Smooth muscle cell (in vitro differentiated cells): ENCODE measurements around the gene PRSS23. TPM values are rescaled to one million over a fixed set of nuclear protein-coding genes. Genes with fewer than 3 reads are reported as not detected.

Experiments used
- DNase-seq: peaks from one replicate; lab custom pipeline; 2025; ENCODE audit not compliant: unreplicated experiment; lab: John Stamatoyannopoulos, UW
- H2AFZ ChIP-seq: fragments of 200-600 bp; sonication (generic); 2 replicates; pipeline ENCODE4 v1.6.0; 2016; ENCODE audit warnings: antibody characterized with exemption, low read depth, mild to moderate bottlenecking
- H3F3A ChIP-seq: fragments of 200-600 bp; sonication (generic); 2 replicates; pipeline ENCODE4 v1.6.0; 2017; ENCODE audit warnings: antibody characterized with exemption, low read depth
- H3K27ac ChIP-seq: fragments of 200-600 bp; sonication (generic); 2 replicates; pipeline ENCODE4 v1.5.1; 2016; ENCODE audit warnings: low read depth, mild to moderate bottlenecking
- H3K27me3 ChIP-seq: fragments of 200-600 bp; sonication (generic); 2 replicates; pipeline ENCODE4 v1.6.1; 2016; ENCODE audit warnings: low read depth, mild to moderate bottlenecking
- H3K36me3 ChIP-seq: fragments of 200-600 bp; sonication (generic); 2 replicates; pipeline ENCODE4 v1.5.1; 2016; ENCODE audit warnings: low read depth
- H3K4me1 ChIP-seq: fragments of 200-600 bp; sonication (generic); 2 replicates; pipeline ENCODE4 v1.5.1; 2016; ENCODE audit warnings: low read depth
- H3K4me2 ChIP-seq: fragments of 200-600 bp; sonication (generic); 2 replicates; pipeline ENCODE4 v1.6.0; 2016; ENCODE audit warnings: mild to moderate bottlenecking
- H3K4me3 ChIP-seq: fragments of 200-600 bp; sonication (generic); 2 replicates; pipeline ENCODE4 v1.5.1; 2016; ENCODE audit warnings: mild to moderate bottlenecking
- H3K79me2 ChIP-seq: fragments of 200-600 bp; sonication (generic); 2 replicates; pipeline ENCODE4 v1.6.0; 2016; ENCODE audit warnings: low read depth, mild to moderate bottlenecking
- H3K9ac ChIP-seq: fragments of 200-600 bp; sonication (generic); 2 replicates; pipeline ENCODE4 v1.6.0; 2016; ENCODE audit warnings: low read depth
- H3K9me3 ChIP-seq: fragments of 200-600 bp; sonication (generic); replicated peaks from 2 replicates; pipeline ENCODE4 v1.5.1; 2016; ENCODE audit warnings: low read depth
- H4K20me1 ChIP-seq: fragments of 200-600 bp; sonication (generic); 2 replicates; pipeline ENCODE4 v1.6.0; 2016; ENCODE audit warnings: low read depth
- CTCF ChIP-seq: fragments of 200-600 bp; sonication (generic); IDR thresholded peaks from 2 replicates; pipeline ENCODE4 v1.5.1; 2017; ENCODE audit warnings: borderline replicate concordance, mild to moderate bottlenecking, antibody characterized with exemption; ENCODE audit not compliant: insufficient read depth, poor library complexity, severe bottlenecking
- WGBS: methylation state at CpG from one replicate; pipeline ENCODE4 v1.1.7; 2016; ENCODE audit warnings: low lambda C conversion rate; 5-methylcytosine and 5-hydroxymethylcytosine counted together
- polyA plus RNA-seq: library from polyadenylated mRNA; unstranded; fragments of >200 nt; fragmentation: Nextera tagmentation; extraction: Ambion mirVana; gene quantifications from 2 replicates; pipeline ENCODE4 v1.2.1, GENCODE V29; 2016
- total RNA-seq: library from RNA; depleted of rRNA; stranded (reverse); fragments of >200 nt; gene quantifications from 2 replicates; pipeline ENCODE4 v1.2.3, GENCODE V29; 2014

PRSS23 gene
- total and polyA plus RNA-seq, 2 experiments from 2014 or later, result 132 to 156 TPM

- no peaks in the 10 kb centered on the region for H3F3A ChIP-seq
- H3K27ac ChIP-seq, result no peak overlapping the region
- H3K4me3 ChIP-seq, result no peak overlapping the region
- H3K79me2 ChIP-seq, result no peaks in the 10 kb centered on the region
- H3K9me3 ChIP-seq, result no peaks in the 10 kb centered on the region
- TF ChIP-seq CTCF, result no peak
- H3K27me3 ChIP-seq, result no peaks in the 10 kb centered on the region
- 96% methylated on average over 1 of the region's 1 CpG for WGBS
- H3K4me1 ChIP-seq, result no peaks in the 10 kb centered on the region
- no peak overlapping the region for H2AFZ ChIP-seq
- H3K9ac ChIP-seq, result no peak overlapping the region
- H3K36me3 ChIP-seq, result no peaks in the 10 kb centered on the region
- no peaks in the 10 kb centered on the region for H4K20me1 ChIP-seq
- H3K4me2 ChIP-seq, result no peak overlapping the region
- DNase-seq, result no peak
Observed at GRCh38 chr11:86758171-86758570, 42.2 kb upstream of the PRSS23 start.

- TF ChIP-seq CTCF, result no peak
- DNase-seq, result no peak
- Histone ChIP-seq H3K36me3 (no peaks in the 10 kb centered on the region), H3K4me3 (no peak overlapping the region), H3K4me2 (no peak overlapping the region), H4K20me1 (no peaks in the 10 kb centered on the region), H3K27ac (no peak overlapping the region), H3K9ac (no peak overlapping the region), H3K27me3 (no peaks in the 10 kb centered on the region), H3K4me1 (no peaks in the 10 kb centered on the region), H3K9me3 (no peaks in the 10 kb centered on the region), H3F3A (no peaks in the 10 kb centered on the region), H2AFZ (no peak overlapping the region), H3K79me2 (no peaks in the 10 kb centered on the region)
- 91% methylated on average over 1 of the region's 1 CpG for WGBS
Observed at GRCh38 chr11:86760577-86760976, 39.8 kb upstream of the PRSS23 start.

- Histone ChIP-seq H3K36me3 (no peaks in the 10 kb centered on the region), H2AFZ (peak overlapping the region; percentile 58), H3K9ac (no peak overlapping the region), H3K9me3 (no peaks in the 10 kb centered on the region), H3K27me3 (no peaks in the 10 kb centered on the region), H3K4me1 (no peaks in the 10 kb centered on the region), H3K4me2 (no peak overlapping the region), H3K79me2 (no peaks in the 10 kb centered on the region), H3K27ac (no peak overlapping the region), H3K4me3 (no peak overlapping the region), H4K20me1 (no peaks in the 10 kb centered on the region), H3F3A (no peaks in the 10 kb centered on the region)
- WGBS, result 47% methylated on average over 2 of the region's 2 CpGs
- TF ChIP-seq CTCF, result no peak
- DNase-seq, result no peak
Observed at GRCh38 chr11:86761978-86762377, 38.4 kb upstream of the PRSS23 start.

GRCh38 chr11:86765203-86765602 lies 35.1 kb upstream of the PRSS23 start:
- no peak for TF ChIP-seq CTCF
- no peaks in the 10 kb centered on the region for H3K36me3 ChIP-seq
- H4K20me1 ChIP-seq, result no peaks in the 10 kb centered on the region
- no peak overlapping the region for H3K4me3 ChIP-seq
- no peaks in the 10 kb centered on the region for H3K27me3 ChIP-seq
- DNase-seq, result no peak
- H3K79me2 ChIP-seq, result no peaks in the 10 kb centered on the region
- no peak overlapping the region for H3K9ac ChIP-seq
- WGBS, result 89% methylated on average over 4 of the region's 4 CpGs
- H3F3A ChIP-seq, result no peaks in the 10 kb centered on the region
- H3K4me1 ChIP-seq, result no peaks in the 10 kb centered on the region
- H3K4me2 ChIP-seq, result no peak overlapping the region
- H3K27ac ChIP-seq, result no peak overlapping the region
- no peak overlapping the region for H2AFZ ChIP-seq
- H3K9me3 ChIP-seq, result no peaks in the 10 kb centered on the region
